Fibroblast of villous mesenchyme (primary cell): ENCODE results near the gene KCTD21. TPM values are rescaled to one million over a fixed set of nuclear protein-coding genes. Genes with fewer than 3 reads are reported as not detected.

Source experiments
- DNase-seq: peaks from one replicate; pipeline ENCODE4 v3.0.0-alpha.2; 2010; ENCODE audit warnings: low read depth
- H3K4me3 ChIP-seq: 2 replicates; pipeline ENCODE4 v1.5.1; 2011; ENCODE audit warnings: low read depth, mild to moderate bottlenecking, low read length
- CTCF ChIP-seq: IDR thresholded peaks from 2 replicates; pipeline ENCODE4 v1.5.1; 2012; ENCODE audit warnings: low read depth, mild to moderate bottlenecking, low read length; ENCODE audit not compliant: insufficient read depth
- total RNA-seq: library from RNA; depleted of rRNA; stranded (reverse); fragments of >200 nt; gene quantifications from 2 replicates; pipeline ENCODE4 v1.2.3, GENCODE V29; 2012

The KCTD21 gene
- total RNA-seq, 1 donor = 11.2 TPM

GRCh38 chr11:78199653-78200015 lies 11.2 kb upstream of the KCTD21 start:
- DNase-seq = no peak
- H3K4me3 ChIP-seq = no peak overlapping the region
- TF ChIP-seq CTCF = no peak

GRCh38 chr11:78199015-78199652 lies 10.7 kb upstream of the KCTD21 start:
- H3K4me3 ChIP-seq = no peak overlapping the region
- DNase-seq = no peak
- no peak for TF ChIP-seq CTCF

- TF ChIP-seq CTCF = no peak
- no peak for DNase-seq
- H3K4me3 ChIP-seq = no peak overlapping the region
These were observed 9.4 kb upstream of the KCTD21 start for GRCh38 chr11:78197816-78198215.

GRCh38 chr11:78196661-78197091 lies 8.2 kb upstream of the KCTD21 start:
- no peak overlapping the region for H3K4me3 ChIP-seq
- TF ChIP-seq CTCF = no peak
- DNase-seq = no peak

- no peak overlapping the region for H3K4me3 ChIP-seq
- TF ChIP-seq CTCF = no peak
- DNase-seq = no peak
These were observed 7.6 kb upstream of the KCTD21 start for GRCh38 chr11:78195917-78196560.

- no peak for TF ChIP-seq CTCF
- H3K4me3 ChIP-seq = no peak overlapping the region
- no peak for DNase-seq
These were observed 6.1 kb upstream of the KCTD21 start for GRCh38 chr11:78194490-78194889.
